HepG2 (cell line): ENCODE measurements around the gene CFAP119. TPM values are rescaled to one million over a fixed set of nuclear protein-coding genes. Genes with fewer than 3 reads are reported as not detected.

ENCODE experiments used
- AGO2 ChIP-seq: fragments of 200-400 bp; formaldehyde crosslinking; optimal IDR thresholded peaks from 2 replicates; pipeline ENCODE3; 2017; ENCODE audit warnings: mild to moderate bottlenecking, low read depth, low read length, moderate library complexity
- BORCS8-MEF2B ChIP-seq: sonication (generic); formaldehyde crosslinking; IDR thresholded peaks from 2 replicates; pipeline ENCODE4 v1.8.0; 2022; ENCODE audit warnings: mild to moderate bottlenecking, missing genetic modification reagents
- CEBPB ChIP-seq: IDR thresholded peaks from 2 replicates; pipeline ENCODE4 v1.6.1; 2011; ENCODE audit warnings: low read depth, low read length, improper control_type of control experiment, borderline replicate concordance
- EEA1 ChIP-seq: sonication (generic); formaldehyde crosslinking; IDR thresholded peaks from 2 replicates; pipeline ENCODE4 v1.5.1; 2020; ENCODE audit warnings: mild to moderate bottlenecking, missing genetic modification reagents, borderline replicate concordance
- ETV6 ChIP-seq: sonication (generic); formaldehyde crosslinking; conservative IDR thresholded peaks from 2 replicates; pipeline ENCODE4 v1.4.0; 2020; ENCODE audit warnings: missing genetic modification reagents
- HDAC1 ChIP-seq: sonication (generic); formaldehyde crosslinking; IDR thresholded peaks from 2 replicates; pipeline ENCODE4 v1.5.1; 2020; ENCODE audit warnings: mild to moderate bottlenecking, missing genetic modification reagents
- HIVEP1 ChIP-seq: sonication (generic); formaldehyde crosslinking; IDR thresholded peaks from 2 replicates; pipeline ENCODE4 v1.4.0; 2020; ENCODE audit warnings: mild to moderate bottlenecking, missing genetic modification reagents
- SAP130 ChIP-seq: IDR thresholded peaks from 2 replicates; pipeline ENCODE4 v1.6.1; 2016; ENCODE audit warnings: low read depth
- TP53 ChIP-seq: sonication (generic); formaldehyde crosslinking; conservative IDR thresholded peaks from 2 replicates; pipeline ENCODE4 v1.4.0; 2020; ENCODE audit warnings: missing genetic modification reagents
- ZFP82 ChIP-seq: sonication (generic); formaldehyde crosslinking; IDR thresholded peaks from 2 replicates; pipeline ENCODE4 v1.5.1; 2020; ENCODE audit warnings: mild to moderate bottlenecking, missing genetic modification reagents, borderline replicate concordance
- ZFX ChIP-seq: sonication (generic); formaldehyde crosslinking; IDR thresholded peaks from 2 replicates; pipeline ENCODE4 v1.4.0; 2020; ENCODE audit warnings: mild to moderate bottlenecking, low read depth, missing genetic modification reagents, moderate library complexity
- ZFYVE20 ChIP-seq: sonication (generic); formaldehyde crosslinking; IDR thresholded peaks from 2 replicates; pipeline ENCODE4 v1.8.0; 2023; ENCODE audit warnings: low read depth, mild to moderate bottlenecking, moderate library complexity, missing genetic modification reagents, borderline replicate concordance
- ZNF101 ChIP-seq: sonication (generic); formaldehyde crosslinking; IDR thresholded peaks from 2 replicates; pipeline ENCODE4 v1.4.0; 2020; ENCODE audit warnings: mild to moderate bottlenecking, low read depth, missing genetic modification reagents, borderline replicate concordance
- ZNF235 ChIP-seq: sonication (generic); formaldehyde crosslinking; IDR thresholded peaks from 2 replicates; pipeline ENCODE4 v1.8.1; 2023; ENCODE audit warnings: mild to moderate bottlenecking, missing genetic modification reagents, borderline replicate concordance
- ZNF792 ChIP-seq: IDR thresholded peaks from 2 replicates; pipeline ENCODE4 v1.6.1; 2016
- ZSCAN22 ChIP-seq: sonication (generic); formaldehyde crosslinking; IDR thresholded peaks from 2 replicates; pipeline ENCODE4 v1.4.0; 2020; ENCODE audit warnings: mild to moderate bottlenecking, missing genetic modification reagents
- polyA plus RNA-seq, 8 experiments: library from polyadenylated mRNA; depleted of rRNA in 3 of 8; stranded (reverse) in 7 of 8; unstranded in 1 of 8; fragments of >200 nt; fragmentation: Illumina TruSeq in 4 of 8; extraction: Trizol in 4 of 8; gene quantifications; 2 replicates each; pipeline versions ENCODE4 v1.2.1 to v1.2.3, GENCODE V29; 2011 to 2016; ENCODE audit warnings: low read depth in 4 of 8, missing spikeins in 1 of 8, mixed read lengths in 1 of 8; ENCODE audit not compliant: insufficient read depth in 1 of 8
- total RNA-seq, 5 experiments: library from RNA; depleted of rRNA; stranded (reverse); fragments of >200 nt; fragmentation: Illumina TruSeq; extraction: Trizol; gene quantifications; 2 replicates each; pipeline ENCODE4 v1.2.3, GENCODE V29; 2016; ENCODE audit warnings: low read depth in 1 of 5
- TF ChIP-seq, protein P1 (sequence below): sonication (generic); formaldehyde crosslinking; conservative IDR thresholded peaks from 2 replicates; pipeline ENCODE4 v1.5.0; 2020; ENCODE audit warnings: missing genetic modification reagents
- TF ChIP-seq, protein P2 (sequence below): sonication (generic); formaldehyde crosslinking; conservative IDR thresholded peaks from 2 replicates; pipeline ENCODE4 v1.4.0; 2020; ENCODE audit warnings: missing genetic modification reagents
- TF ChIP-seq, protein P3 (sequence below): IDR thresholded peaks from 2 replicates; pipeline ENCODE4 v1.4.0; 2020; ENCODE audit warnings: mild to moderate bottlenecking, missing genetic modification reagents
- TF ChIP-seq, protein P4 (sequence below): IDR thresholded peaks from 2 replicates; pipeline ENCODE4 v1.6.1; 2012; ENCODE audit warnings: inconsistent platforms
- TF ChIP-seq, protein P5 (sequence below): sonication (generic); formaldehyde crosslinking; IDR thresholded peaks from 2 replicates; pipeline ENCODE4 v1.4.0; 2020; ENCODE audit warnings: missing genetic modification reagents

The CFAP119 gene
- total and polyA plus RNA-seq, 2 of the 13 experiments (the other 11 are each of a cell fraction or from before 2014, with no cell fraction given) = 6.4 TPM

DNA sequence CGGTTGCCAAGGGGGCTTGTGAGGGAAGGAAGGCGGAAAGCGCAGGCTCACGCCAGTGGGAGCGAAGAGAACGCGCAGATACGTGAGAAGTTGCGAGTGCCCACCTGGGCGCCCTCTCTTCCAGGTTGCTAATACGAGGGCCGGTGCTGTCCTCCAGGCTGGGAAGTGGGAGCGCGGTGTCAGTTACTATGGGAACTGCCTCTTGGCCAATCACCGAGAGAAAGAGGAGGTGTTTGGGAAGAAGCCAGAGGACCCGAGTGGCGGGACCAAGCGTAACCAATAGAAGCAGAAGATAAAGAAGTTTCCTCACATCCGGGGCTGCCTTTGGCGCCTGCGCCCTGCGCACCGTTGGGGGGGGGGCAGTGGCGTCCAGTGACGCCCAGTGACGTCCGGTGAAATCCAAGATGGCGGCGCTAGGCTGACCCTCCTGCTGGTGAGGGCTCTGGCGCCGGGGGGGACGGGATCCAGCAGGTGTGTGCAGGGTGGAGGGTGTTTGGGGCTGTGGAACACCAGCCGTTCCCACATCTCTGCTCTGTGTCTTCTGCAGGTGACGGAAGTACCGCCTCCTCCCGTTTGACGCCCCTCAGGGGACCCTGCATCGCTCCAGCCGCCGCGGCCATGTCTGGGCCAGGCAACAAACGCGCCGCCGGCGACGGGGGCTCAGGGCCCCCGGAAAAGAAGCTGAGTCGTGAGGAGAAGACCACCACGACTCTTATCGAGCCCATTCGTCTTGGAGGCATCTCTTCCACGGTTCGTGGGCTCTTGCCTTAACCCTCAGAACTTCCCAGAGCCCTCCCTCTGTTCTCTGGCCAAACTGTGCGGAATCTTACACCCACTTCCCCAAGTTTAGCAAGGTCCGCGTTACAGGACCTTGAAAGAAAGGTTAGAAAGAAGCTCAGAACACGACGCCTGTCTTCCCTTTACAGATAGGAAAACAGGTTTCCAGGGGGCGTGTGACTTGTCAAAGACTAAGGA, at the start of gene CFAP119, which contains the start of gene RNF40 (continued):
- TF ChIP-seq CEBPB (peak; percentile 88), ZFP82 (CRISPR knock-in tag) (no peak), ETV6 (CRISPR knock-in tag) (no peak; the same call in 1 of the 2 replicates), ZSCAN22 (CRISPR knock-in tag) (no peak), ZNF792 (no peak; the same call in 1 of the 2 replicates), EEA1 (CRISPR knock-in tag) (peak; percentile 88; the same call in 1 of the 2 replicates), ZNF235 (CRISPR knock-in tag) (peak; percentile 19; the same call in 1 of the 2 replicates), ZFX (CRISPR knock-in tag) (peak; percentile 63), SAP130 (CRISPR knock-in tag) (peak; percentile 100), BORCS8-MEF2B (CRISPR knock-in tag) (peak; percentile 64; the same call in 1 of the 2 replicates), ZFYVE20 (CRISPR knock-in tag) (peak; percentile 60; the same call in 1 of the 2 replicates), TP53 (CRISPR knock-in tag) (no peak), ZNF101 (CRISPR knock-in tag) (no peak), HIVEP1 (CRISPR knock-in tag) (peak; percentile 14), AGO2 (peak; percentile 36), HDAC1 (peak; percentile 99)
- TF ChIP-seq, protein P1, sequence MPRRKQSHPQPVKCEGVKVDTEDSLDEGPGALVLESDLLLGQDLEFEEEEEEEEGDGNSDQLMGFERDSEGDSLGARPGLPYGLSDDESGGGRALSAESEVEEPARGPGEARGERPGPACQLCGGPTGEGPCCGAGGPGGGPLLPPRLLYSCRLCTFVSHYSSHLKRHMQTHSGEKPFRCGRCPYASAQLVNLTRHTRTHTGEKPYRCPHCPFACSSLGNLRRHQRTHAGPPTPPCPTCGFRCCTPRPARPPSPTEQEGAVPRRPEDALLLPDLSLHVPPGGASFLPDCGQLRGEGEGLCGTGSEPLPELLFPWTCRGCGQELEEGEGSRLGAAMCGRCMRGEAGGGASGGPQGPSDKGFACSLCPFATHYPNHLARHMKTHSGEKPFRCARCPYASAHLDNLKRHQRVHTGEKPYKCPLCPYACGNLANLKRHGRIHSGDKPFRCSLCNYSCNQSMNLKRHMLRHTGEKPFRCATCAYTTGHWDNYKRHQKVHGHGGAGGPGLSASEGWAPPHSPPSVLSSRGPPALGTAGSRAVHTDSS (CRISPR knock-in tag) = no peak
- TF ChIP-seq, protein P2, sequence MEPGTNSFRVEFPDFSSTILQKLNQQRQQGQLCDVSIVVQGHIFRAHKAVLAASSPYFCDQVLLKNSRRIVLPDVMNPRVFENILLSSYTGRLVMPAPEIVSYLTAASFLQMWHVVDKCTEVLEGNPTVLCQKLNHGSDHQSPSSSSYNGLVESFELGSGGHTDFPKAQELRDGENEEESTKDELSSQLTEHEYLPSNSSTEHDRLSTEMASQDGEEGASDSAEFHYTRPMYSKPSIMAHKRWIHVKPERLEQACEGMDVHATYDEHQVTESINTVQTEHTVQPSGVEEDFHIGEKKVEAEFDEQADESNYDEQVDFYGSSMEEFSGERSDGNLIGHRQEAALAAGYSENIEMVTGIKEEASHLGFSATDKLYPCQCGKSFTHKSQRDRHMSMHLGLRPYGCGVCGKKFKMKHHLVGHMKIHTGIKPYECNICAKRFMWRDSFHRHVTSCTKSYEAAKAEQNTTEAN (CRISPR knock-in tag) = peak; percentile 77
- TF ChIP-seq, protein P3, sequence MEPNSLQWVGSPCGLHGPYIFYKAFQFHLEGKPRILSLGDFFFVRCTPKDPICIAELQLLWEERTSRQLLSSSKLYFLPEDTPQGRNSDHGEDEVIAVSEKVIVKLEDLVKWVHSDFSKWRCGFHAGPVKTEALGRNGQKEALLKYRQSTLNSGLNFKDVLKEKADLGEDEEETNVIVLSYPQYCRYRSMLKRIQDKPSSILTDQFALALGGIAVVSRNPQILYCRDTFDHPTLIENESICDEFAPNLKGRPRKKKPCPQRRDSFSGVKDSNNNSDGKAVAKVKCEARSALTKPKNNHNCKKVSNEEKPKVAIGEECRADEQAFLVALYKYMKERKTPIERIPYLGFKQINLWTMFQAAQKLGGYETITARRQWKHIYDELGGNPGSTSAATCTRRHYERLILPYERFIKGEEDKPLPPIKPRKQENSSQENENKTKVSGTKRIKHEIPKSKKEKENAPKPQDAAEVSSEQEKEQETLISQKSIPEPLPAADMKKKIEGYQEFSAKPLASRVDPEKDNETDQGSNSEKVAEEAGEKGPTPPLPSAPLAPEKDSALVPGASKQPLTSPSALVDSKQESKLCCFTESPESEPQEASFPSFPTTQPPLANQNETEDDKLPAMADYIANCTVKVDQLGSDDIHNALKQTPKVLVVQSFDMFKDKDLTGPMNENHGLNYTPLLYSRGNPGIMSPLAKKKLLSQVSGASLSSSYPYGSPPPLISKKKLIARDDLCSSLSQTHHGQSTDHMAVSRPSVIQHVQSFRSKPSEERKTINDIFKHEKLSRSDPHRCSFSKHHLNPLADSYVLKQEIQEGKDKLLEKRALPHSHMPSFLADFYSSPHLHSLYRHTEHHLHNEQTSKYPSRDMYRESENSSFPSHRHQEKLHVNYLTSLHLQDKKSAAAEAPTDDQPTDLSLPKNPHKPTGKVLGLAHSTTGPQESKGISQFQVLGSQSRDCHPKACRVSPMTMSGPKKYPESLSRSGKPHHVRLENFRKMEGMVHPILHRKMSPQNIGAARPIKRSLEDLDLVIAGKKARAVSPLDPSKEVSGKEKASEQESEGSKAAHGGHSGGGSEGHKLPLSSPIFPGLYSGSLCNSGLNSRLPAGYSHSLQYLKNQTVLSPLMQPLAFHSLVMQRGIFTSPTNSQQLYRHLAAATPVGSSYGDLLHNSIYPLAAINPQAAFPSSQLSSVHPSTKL = peak; percentile 58
- TF ChIP-seq, protein P4, sequence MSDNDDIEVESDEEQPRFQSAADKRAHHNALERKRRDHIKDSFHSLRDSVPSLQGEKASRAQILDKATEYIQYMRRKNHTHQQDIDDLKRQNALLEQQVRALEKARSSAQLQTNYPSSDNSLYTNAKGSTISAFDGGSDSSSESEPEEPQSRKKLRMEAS = peak; percentile 58; the same call in 1 of the 2 replicates
- TF ChIP-seq, protein P5, sequence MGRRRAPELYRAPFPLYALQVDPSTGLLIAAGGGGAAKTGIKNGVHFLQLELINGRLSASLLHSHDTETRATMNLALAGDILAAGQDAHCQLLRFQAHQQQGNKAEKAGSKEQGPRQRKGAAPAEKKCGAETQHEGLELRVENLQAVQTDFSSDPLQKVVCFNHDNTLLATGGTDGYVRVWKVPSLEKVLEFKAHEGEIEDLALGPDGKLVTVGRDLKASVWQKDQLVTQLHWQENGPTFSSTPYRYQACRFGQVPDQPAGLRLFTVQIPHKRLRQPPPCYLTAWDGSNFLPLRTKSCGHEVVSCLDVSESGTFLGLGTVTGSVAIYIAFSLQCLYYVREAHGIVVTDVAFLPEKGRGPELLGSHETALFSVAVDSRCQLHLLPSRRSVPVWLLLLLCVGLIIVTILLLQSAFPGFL = peak; percentile 88
